Measurements from ENCODE around the gene ASB5.
A peak's percentile ranks its signal among the peaks of the same experiment; 100 is the strongest.
"Not testable (repeated sequence)": the region's sequence is repeated elsewhere in the genome, so short reads cannot be mapped to it uniquely, and the experiment has no call there.

Gene ASB5

DNA sequence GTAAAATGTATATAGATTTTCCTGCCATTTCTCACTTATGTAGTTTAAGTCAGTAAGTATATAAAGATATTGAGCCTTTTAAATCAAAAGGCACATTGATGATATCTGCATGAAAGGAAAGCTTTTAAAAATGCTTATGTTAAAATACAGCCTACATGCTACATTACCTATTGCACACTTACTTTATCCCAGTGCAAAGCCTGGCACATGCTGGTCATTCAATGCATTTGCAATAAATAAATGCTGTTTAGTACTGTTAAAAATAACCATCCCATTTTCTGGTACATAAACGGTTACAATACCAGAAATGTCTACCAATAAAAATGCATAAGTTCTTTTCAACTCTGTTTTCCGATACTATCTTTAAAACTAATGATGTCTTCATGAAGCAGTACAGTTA lies 51.5 kb downstream of the ASB5 start:
- DNase-seq = no peak

DNA sequence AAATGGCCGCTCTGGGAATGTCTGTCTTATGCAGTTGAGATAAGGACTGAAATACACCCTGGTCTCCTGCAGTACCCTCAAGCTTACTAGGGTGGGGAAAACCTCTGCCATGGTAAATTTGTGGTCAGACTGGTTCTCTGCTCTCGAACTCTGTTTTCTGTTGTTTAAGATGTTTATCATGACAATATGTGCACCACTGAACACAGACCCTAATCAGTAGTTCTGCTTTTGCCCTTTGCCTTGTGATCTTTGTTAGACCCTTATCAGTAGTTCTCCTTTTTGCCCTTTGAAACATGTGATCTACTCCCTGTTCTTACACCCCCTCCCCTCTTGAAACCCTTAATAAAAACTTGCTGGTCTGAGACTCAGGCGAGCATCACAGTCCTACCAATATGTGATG lies 56.7 kb downstream of the ASB5 start:
- not testable (repeated sequence) for DNase-seq

GRCh38 chr4:176210579-176211296 lies 58.3 kb downstream of the ASB5 start:
- DNase-seq = no peak

GRCh38 chr4:176210101-176210500 lies 58.9 kb downstream of the ASB5 start:
- DNase-seq = no peak

DNA sequence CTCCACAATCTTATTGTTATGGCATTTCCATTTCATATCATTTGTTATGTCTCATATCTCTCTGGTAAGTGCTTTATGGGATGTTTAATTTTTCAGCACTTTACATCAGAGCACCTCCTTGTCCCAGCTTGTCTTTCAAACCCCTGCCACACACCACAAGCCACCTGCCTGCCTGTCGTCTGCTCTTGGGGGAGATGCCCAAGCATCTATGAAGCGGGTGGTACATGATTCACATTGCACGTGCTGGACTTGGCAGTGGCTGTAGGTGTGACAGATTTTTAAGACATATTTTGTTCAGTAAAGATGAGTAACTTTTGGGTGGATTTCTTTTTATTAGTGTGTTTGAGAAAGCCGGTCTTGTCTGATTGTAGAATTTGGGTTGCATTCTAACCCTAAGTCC lies 59.5 kb downstream of the ASB5 start:
- no peak for DNase-seq

DNA sequence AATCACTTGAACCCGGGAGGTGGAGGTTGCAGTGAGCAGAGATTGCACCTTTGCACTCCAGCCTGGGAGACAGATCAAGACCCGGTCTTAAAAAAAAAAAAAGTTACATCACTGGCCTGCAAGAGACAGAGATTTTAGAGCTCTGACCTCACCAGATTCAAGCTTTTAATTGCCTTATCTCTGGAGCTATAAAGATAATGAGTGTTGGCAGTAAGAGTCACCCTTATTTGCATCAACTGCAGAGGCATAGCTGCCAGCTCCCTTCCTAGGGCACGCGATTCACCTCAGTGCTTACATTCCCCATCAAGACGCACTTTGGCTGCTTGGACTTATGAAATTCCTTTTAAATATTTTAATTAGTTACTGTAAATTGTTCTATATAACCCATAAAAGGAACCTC lies 61.2 kb downstream of the ASB5 start:
- no peak for DNase-seq

DNA sequence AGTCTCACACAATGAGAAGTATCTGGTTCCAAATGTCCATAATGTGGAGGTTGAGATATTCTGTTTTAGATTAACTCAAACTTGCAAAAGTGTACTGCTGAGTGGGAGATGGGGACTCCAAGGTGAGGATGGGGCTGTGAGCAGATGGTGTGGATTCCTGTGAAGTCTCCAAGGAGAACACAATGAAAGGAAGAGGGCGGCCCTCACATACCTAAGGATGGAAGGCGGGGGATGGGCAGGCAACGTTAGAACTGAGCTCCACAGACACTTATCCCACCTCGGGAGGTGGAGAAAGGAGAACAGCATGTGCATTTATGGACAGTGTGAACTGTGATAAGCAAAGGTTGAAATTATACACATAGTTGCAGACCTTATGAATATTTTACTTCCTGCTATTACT lies 63.7 kb downstream of the ASB5 start:
- DNase-seq = no peak

GRCh38 chr4:176198316-176198903 lies 70.6 kb downstream of the ASB5 start:
- DNase-seq = no peak

GRCh38 chr4:176195184-176195978 lies 73.6 kb downstream of the ASB5 start, which contains the start of gene SPATA4:
SPATA4 (minus strand) TSS chr4:176195585; CDS start chr4:176195562, 23 bp downstream.
- DNase-seq = peak; percentile 92

DNA sequence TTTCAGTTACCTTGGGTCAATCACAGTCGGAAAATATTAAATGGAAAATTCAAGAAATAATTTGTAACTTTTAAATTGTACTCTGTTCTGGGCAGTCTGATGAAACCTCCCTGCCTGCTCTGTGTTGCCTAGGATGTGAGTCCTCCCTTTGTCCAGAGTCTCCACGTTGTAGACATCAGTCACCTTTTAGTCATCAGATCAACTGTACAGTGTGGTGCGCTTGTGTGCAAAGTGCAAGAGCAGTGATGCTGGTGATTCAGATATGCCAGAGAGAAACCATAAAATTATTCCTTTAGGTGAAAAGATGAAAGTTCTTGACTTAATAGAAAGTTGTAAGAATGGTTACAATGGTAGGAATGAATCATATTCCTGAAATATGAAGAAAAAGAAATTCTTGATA lies 75.1 kb downstream of the ASB5 start:
- no peak for DNase-seq

GRCh38 chr4:176193126-176193525 lies 75.9 kb downstream of the ASB5 start:
- no peak for DNase-seq

DNA sequence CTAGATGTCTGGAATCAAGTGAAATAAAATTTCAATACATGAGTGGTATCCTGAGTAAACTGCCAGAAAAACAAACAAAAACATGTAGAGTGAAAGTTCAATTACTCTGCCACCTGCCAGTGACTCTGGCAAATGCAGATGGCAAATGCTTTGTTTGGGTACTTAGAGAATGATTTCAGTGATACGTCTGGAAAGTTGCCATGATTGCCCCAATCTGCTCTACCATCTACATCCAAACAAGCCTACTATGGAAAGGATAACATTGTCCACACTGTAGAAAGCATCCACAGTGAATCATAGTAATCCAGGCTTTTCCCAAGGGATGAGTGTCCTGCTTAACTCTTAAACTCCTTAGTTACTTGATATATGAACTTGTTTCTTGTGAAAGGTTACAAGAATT lies 77.0 kb downstream of the ASB5 start:
- no peak for DNase-seq

- no peak for DNase-seq
Observed at GRCh38 chr4:176189891-176190795, 78.9 kb downstream of the ASB5 start.

GRCh38 chr4:176188654-176189053 lies 80.4 kb downstream of the ASB5 start:
- no peak for DNase-seq

GRCh38 chr4:176187624-176188023 lies 81.4 kb downstream of the ASB5 start:
- DNase-seq = no peak

DNA sequence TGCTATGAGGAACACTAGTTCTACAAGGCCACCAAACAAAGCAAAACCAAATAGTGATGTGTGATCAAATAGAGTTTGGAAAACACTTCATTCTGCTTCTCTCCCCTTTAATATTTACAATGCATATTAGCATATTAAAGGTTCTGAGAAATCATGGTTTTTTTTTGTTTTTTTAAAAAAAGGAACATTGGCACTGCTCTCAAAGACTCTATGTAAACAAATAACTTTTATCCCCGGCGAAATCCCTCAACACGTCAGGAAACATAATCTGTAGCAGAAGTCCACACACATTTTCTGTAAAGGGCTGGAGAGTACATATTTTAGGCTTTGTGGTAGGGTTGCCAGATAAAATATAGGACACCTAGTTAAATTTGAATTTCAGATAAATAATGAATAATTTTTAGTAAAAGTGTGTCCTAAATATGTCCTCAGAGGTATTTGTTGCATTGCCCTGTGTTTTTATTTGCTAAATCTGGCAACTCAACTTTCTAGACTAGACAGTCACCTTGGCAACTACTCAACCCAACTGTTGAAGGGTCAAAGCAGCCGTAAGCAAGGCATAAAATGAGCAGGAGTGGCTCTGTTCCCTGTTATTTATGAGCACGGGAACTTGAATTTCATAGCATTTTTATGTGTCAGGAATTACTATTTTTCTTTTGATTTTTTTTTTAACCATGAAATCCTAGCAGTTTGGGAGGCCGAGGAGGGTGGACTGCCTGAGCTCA lies 82.2 kb downstream of the ASB5 start:
- no peak for DNase-seq

GRCh38 chr4:176186067-176186466 lies 83.0 kb downstream of the ASB5 start:
- no peak for DNase-seq

- no peak for DNase-seq
Observed at GRCh38 chr4:176185051-176185450, 84.0 kb downstream of the ASB5 start.

All from CD4-positive, alpha-beta T cell treated with Interleukin-12 subunit alpha and Interleukin-12 subunit beta, for 1 hour (primary cell).